DOHH2 (cell line): ENCODE data around the gene GRIP2.

Experiments used
- CTCF ChIP-seq: fragments of 200-600 bp; sonication (generic); IDR thresholded peaks from one replicate; pipeline ENCODE4 v1.5.1; 2014; ENCODE audit warnings: antibody characterized with exemption, mild to moderate bottlenecking, low read depth, low read length; ENCODE audit not compliant: poor library complexity, severe bottlenecking
- EZH2phosphoT487 ChIP-seq: fragments of 200-600 bp; sonication (generic); IDR thresholded peaks from 2 replicates; pipeline ENCODE4 v1.6.1; 2017; ENCODE audit warnings: borderline replicate concordance, mild to moderate bottlenecking, antibody characterized with exemption, low read length, moderate library complexity, mixed read lengths

- no peak for TF ChIP-seq CTCF
- no peak for TF ChIP-seq EZH2phosphoT487
These were observed 63.4 kb downstream of the GRIP2 start for GRCh38 chr3:14476583-14477265.
